Adipose tissue (tissue), 3 donors: ENCODE measurements around the gene PAX8. TPM values are rescaled to one million over a fixed set of nuclear protein-coding genes. Genes with fewer than 3 reads are reported as not detected.

ENCODE experiments used
- H3K27ac ChIP-seq: one replicate; pipeline ENCODE4 v1.5.1; 2013; ENCODE audit warnings: low read depth, low read length
- WGBS, 3 donors: extraction: QIAGEN DNeasy Blood & Tissue Kit; methylation state at CpG; one replicate each; pipeline ENCODE4 v1.1.7; 2013; 5-methylcytosine and 5-hydroxymethylcytosine counted together
- polyA plus RNA-seq, 3 donors: library from polyadenylated mRNA; stranded (reverse); fragments of 200-250 nt; gene quantifications; one replicate each; pipeline ENCODE4 v1.2.3, GENCODE V29; 2013
- donor health status: healthy with polysubstance abuse.
- donor health status: Bipolar disorder and iron deficiency.
- donor health status: healthy.

PAX8 gene
- polyA plus RNA-seq, 3 donors: 0.07 to 19.0 (median 0.22) TPM

- H3K27ac ChIP-seq: no peak overlapping the region
- WGBS, 3 donors: 87 to 90% (median 87%) methylated on average over 2 of the region's 2 CpGs
Measured at GRCh38 chr2:113216321-113216720, 62.4 kb downstream of the PAX8 start.

- 97 to 100% (median 97%) methylated on average over 2 of the region's 2 CpGs for WGBS, 3 donors
Measured at GRCh38 chr2:113215056-113215455, 63.7 kb downstream of the PAX8 start.

GRCh38 chr2:113214141-113214540 lies 64.6 kb downstream of the PAX8 start:
- WGBS, 3 donors: 80 to 90% (median 81%) methylated on average over 4 of the region's 4 CpGs
- no peak overlapping the region for H3K27ac ChIP-seq

More at GRCh38 chr2:113215056-113215455, 63.7 kb downstream of the PAX8 start:
- no peak overlapping the region for H3K27ac ChIP-seq

GRCh38 chr2:113213061-113213930 lies 65.4 kb downstream of the PAX8 start:
- no peak overlapping the region for H3K27ac ChIP-seq
- WGBS, 3 donors: 90 to 95% (median 91%) methylated on average over 14 of the region's 14 CpGs

GRCh38 chr2:113212245-113213060 lies 66.3 kb downstream of the PAX8 start:
- H3K27ac ChIP-seq: no peak overlapping the region
- WGBS, 3 donors: 22 to 38% (median 23%) methylated on average over 26 of the region's 26 CpGs

DNA sequence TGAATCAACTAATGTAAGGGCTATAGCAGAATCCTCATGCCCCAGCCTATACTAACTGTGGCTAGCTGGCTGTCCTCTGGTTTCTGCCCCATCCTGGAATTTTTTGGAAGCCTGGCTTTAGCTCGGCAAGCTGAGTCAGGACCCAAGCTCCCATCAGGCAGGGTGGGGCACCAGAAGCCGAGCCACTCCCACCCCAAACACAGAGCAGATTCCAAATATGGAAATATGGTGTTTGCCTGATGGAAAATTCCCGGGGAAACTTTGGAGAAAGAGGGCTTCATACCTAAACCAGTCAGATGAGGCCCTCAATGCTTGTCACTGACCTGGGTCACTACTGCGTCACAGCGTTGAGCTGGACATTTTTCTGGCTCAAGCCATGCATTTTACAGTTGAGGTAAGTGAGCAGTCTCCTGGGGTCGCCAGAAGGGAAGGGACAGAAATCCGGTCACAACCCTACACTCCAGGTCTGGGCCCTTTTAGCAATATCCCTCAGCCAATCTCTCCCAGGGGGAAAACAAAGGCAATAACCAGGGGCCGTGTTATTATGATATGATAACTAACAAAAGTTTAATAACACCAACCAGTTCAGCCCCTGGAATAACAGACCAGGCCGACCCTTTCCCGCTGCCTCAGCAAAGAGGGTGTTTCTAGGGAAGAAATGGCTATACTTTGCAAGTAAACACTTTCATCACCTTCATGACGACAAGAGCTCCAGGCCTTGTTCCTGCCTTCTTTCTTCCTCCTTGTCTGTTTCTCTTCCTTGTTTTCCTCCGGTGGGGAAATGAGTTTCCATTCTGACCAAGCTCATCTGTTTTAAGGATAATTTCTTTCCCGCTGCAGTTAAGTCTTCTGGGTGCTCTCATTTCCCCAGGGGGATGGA lies 67.3 kb downstream of the PAX8 start:
- WGBS, 3 donors: 53 to 80% (median 62%) methylated on average over 13 of the region's 13 CpGs
- H3K27ac ChIP-seq: no peak overlapping the region

GRCh38 chr2:113209646-113210171 lies 69.0 kb downstream of the PAX8 start:
- 79 to 90% (median 82%) methylated on average over 15 of the region's 15 CpGs for WGBS, 3 donors
- H3K27ac ChIP-seq: no peak overlapping the region

DNA sequence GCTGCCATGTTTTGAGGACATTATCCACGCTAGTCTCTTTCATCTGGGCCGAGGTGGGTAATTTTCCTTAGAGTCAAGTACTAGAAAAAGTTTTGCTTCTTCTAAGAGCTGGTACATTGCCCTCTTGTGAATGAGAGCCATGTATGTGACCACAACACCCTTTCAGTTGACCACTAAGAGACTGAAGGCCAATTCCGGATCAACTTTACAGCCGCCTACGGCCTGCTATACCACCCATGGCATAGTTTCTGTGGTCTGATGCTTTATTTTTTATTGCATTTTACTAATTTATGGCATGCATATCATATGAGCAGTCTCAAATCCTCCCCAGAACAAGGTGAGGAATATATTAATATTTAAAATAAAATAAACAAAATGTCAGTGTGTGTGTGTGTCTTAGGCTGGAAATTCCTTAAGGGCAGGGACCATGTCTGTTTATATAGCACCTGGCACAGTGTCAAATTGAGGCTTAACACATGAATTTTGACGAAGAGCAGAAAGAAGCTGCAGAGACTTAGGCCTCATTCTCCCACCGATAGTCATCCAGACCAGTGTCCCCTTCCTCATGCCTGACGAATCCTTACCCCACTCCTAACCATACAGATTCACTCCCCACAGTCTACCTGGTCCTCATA lies 69.6 kb downstream of the PAX8 start:
- 83 to 85% (median 83%) methylated on average over 8 of the region's 8 CpGs for WGBS, 3 donors
- no peak overlapping the region for H3K27ac ChIP-seq

DNA sequence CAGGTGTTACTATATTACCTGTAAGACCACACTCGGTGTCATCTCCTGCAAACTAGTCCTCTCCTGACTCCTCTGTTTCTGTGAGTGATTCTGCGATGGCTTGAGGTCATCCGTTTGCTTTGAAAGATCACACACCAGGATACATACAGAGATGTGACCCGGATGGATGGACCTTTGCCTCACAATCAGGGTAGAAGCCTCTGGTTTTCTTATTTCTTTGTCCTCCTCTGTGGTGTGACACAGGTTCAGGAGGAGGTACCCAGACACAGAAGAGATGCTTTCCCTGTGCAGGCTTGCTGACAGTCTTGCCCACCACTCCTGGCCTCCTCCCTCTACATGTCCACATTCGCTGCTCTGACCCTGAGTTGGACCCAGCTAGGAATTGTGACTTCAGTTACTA lies 70.3 kb downstream of the PAX8 start:
- WGBS, 3 donors: 91 to 96% (median 94%) methylated on average over 5 of the region's 5 CpGs
- no peak overlapping the region for H3K27ac ChIP-seq

DNA sequence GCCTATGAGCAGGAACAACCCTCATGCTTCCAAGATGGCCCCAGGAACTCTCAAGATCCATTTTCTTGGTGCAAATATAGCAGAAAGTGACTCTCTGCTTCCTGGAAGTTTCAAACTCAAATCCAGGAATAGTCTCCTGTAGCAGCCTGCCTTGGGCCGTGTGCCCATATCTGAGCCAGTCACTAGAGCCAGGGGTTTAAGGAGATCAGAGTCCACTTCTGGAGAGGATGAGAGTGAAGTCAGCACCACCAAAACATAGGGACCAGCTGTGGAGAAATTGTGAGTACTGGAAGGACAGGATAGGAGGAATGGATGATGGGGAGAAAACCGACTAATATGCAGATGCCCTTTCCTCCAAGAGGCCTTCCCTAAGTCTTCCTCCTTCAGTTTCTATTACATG lies 71.7 kb downstream of the PAX8 start:
- H3K27ac ChIP-seq: no peak overlapping the region
- 79 to 89% (median 85%) methylated on average over 2 of the region's 2 CpGs for WGBS, 3 donors

GRCh38 chr2:113206251-113206650 lies 72.5 kb downstream of the PAX8 start:
- H3K27ac ChIP-seq: no peak overlapping the region
- WGBS, 3 donors: 68 to 92% (median 70%) methylated on average over 6 of the region's 6 CpGs

- H3K27ac ChIP-seq: no peak overlapping the region
- WGBS, 3 donors: 17 to 29% (median 23%) methylated on average over 5 of the region's 5 CpGs
Measured at GRCh38 chr2:113203901-113204519, 74.7 kb downstream of the PAX8 start.

DNA sequence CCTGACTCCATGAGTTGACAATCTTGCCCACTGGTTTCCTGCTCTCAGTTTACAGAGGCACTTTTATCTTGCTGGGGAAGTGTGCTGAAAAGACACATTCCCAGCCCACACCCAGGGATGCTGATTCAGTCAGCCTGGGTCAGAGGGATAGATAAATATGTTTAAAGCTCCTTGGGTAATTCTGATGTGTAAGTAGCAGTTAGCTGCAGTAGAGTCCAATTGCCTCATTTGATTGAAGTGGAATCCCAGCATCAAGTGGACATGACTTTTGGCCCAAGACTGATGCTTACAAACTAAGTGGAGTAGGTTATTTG lies 75.5 kb downstream of the PAX8 start:
- H3K27ac ChIP-seq: no peak overlapping the region

DNA sequence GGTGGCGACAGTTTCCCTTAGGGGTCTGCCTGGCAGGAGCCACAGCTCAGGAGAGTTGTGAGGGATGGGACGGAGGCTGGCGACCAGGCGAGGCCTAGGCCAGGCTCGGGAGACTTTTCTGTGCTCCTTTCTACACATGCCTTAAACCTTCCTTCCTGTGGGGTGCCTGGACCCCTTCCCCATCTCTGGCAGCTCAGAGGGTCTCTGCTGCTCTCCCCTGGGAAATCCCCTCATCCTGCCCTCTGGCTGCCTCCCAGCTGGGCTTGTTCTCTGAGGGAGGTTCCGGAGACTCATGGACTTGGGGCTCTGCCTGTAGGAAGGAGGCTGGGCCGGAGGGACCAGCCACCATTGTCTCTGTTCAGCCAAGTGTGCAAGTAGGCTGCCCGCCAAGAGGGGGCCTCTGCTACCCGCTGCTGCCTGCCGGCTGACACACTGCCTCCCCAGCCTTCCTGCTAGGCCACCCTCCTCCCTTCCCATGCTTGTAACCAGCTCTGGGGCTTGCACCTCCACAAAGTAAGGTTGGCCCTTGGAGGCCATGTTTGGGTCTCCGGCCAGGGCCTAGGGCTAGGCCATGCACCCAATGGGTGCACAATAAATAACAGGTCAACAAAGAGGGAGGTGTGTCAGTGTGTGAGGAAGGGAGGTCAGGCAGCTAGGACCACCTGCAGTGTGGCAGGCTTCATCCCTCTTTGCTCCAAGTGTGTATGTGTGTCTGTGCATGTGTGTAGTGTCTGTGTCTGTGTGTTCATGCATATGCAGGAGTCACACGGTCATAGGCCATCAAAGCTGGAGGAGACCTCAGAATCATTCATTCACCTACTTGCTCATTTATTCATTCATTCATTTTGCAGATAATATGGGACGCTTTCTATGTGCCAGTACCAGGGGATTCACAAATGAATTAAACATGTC lies 76.2 kb downstream of the PAX8 start:
- WGBS, 3 donors: 72 to 83% (median 76%) methylated on average over 12 to 13 of the region's 13 CpGs
- H3K27ac ChIP-seq: no peak overlapping the region

- 80 to 94% (median 90%) methylated on average over 8 of the region's 8 CpGs for WGBS, 3 donors
- H3K27ac ChIP-seq: no peak overlapping the region
Measured at GRCh38 chr2:113201496-113202304, 77.0 kb downstream of the PAX8 start.
